ENCODE results near the gene TAS2R40.
"Not testable (repeated sequence)": the region's sequence is repeated elsewhere in the genome, so short reads cannot be mapped to it uniquely, and the experiment has no call there.

Gene TAS2R40

DNA sequence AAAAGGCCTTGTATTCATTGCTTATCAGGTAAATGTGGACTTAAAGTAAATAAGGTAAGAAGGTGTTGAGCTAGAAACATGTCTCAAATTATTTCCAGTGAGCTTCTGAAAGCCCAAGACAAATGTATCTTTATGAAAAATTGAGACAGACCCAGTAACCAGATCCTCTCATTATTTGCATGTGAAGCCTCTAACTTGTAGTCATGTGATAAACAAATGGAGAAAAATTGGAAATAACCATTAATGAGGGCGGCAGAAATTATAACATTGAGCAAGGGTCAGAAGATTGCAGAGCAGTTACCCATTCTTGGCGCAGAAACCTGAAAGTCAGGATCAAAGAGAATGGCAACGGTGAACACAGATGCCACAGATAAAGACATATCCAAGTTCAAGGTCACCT, at the start of gene TAS2R40:
Gene TAS2R40 (plus strand): TSS at position 301 of the 400 bp plus-strand sequence. CDS start 42 bp downstream, at position 343.
- no peak for DNase-seq (ENCODE audit: low spot score in 2 of 2)
- no peak within 1 kb of the TSS for H3K4me3 Mint-ChIP-seq
- no peak for ATAC-seq
- no peaks in the 10 kb centered on the region for H3K9me3 Mint-ChIP-seq
- H3K27ac Mint-ChIP-seq = no peak within 1 kb of the TSS
- no peaks in the 10 kb centered on the region for H3K36me3 Mint-ChIP-seq
- H3K4me1 Mint-ChIP-seq = no peaks in the 10 kb centered on the region

DNA sequence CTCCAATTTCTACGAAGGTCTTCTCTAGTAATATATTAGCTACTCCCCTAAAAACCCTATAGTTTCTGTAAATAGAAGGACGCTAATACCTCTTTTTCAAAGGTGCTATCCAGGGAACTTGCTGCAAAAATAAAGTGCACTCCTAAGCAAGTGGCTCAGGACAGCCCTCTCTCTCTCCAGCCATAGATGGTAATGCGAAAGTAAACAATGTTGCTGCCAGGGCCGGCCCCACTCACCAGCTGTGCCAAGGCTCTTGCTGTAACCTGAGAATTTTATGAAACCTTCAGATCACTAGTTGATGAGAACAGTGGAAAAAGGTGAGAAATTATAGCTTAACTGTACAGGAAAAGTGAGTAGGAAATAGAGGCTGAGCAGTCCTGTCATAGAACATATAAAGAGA, 49.5 kb upstream of the TAS2R40 start:
- H3K36me3 Mint-ChIP-seq = no peaks in the 10 kb centered on the region
- peaks cover 2% of the 10 kb centered on the region for H3K9me3 Mint-ChIP-seq
- H3K27ac Mint-ChIP-seq = no peak overlapping the region
- H3K4me3 Mint-ChIP-seq = no peak overlapping the region
- DNase-seq (ENCODE audit: low spot score in 2 of 2) (no peak), ATAC-seq (no peak)
- H3K4me1 Mint-ChIP-seq = no peaks in the 10 kb centered on the region

DNA sequence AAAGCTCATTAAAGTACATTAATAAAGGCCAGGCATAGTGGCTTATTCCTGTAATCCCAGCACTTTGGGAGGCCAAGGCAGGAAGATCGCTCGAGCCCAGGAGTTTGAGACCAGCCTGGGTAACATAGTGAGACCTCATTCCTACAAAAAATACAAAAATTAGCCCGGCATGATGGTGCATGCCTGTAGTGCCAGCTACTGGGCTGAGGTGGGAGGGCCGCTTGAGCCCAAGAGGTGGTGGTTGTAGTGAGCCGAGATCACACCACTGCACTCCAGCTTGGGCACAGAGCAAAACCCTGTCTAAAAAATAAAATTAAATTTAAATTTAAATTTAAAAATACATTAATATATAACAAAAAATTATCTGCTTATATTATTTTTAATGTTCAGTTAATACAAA, 45.7 kb upstream of the TAS2R40 start:
- DNase-seq (ENCODE audit: low spot score in 2 of 2) = no peak
- Mint-ChIP-seq H3K4me3 (no peak overlapping the region), H3K9me3 (peaks cover 12% of the 10 kb centered on the region), H3K27ac (no peak overlapping the region), H3K36me3 (no peaks in the 10 kb centered on the region), H3K4me1 (no peaks in the 10 kb centered on the region)
- no peak for ATAC-seq

DNA sequence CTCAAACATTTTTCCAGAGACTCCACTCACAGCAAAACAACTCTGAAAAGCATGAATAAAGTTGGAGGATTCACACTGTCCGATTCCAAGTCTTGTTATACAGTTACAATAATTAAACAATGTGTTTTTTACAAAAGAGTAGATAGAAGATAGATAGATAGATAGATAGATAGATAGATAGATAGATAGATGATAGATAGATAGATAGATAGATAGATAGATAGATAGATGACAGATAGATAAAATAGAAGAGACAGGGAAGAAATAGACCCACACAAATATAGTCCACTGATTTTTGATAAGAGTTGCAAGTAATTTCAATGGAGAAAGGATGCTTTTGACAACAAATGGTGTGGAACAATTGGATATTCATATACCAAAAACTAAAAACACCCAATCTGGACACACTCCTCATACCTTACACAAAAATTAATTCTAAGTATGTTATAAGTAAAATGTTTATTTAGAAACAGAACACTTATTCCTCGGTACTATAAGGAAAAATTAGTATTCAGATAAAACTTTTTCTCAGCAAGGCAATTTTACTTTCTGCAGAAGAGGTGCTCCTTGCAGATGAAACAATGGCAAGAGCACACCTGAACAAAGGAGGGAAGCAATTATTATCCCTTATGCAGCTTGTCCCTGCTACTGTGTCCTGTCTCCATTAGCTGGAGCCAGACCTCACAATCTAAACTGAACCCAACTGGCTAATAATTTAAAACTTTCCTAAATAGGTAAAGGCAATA, 44.3 kb upstream of the TAS2R40 start:
- Mint-ChIP-seq H3K9me3 (peaks cover 12% of the 10 kb centered on the region), H3K4me1 (no peaks in the 10 kb centered on the region), H3K36me3 (no peaks in the 10 kb centered on the region), H3K27ac (no peak overlapping the region), H3K4me3 (no peak overlapping the region)
- ATAC-seq (no peak), DNase-seq (ENCODE audit: low spot score in 2 of 2) (no peak)

DNA sequence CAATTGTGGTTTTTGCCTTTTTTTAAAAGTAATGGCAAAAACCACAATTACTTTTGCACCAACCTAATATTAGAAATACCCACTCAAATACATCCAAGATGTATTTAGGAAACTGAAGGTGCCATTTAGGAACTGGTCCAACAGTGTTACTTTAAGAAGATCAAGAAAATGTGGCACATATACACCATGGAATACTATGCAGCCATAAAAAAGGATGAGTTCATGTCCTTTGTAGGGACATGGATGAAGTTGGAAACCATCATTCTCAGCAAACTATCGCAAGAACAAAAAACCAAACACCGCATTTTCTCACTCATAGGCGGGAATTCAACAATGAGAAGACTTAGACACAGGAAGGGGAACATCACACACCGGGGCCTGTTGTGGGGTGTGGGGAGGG, 41.1 kb upstream of the TAS2R40 start:
- DNase-seq (ENCODE audit: low spot score in 2 of 2); H3K4me3 Mint-ChIP-seq; H3K4me1 Mint-ChIP-seq; ATAC-seq; H3K36me3 Mint-ChIP-seq; H3K27ac Mint-ChIP-seq: not testable (repeated sequence)
- peaks cover 12% of the 10 kb centered on the region for H3K9me3 Mint-ChIP-seq

DNA sequence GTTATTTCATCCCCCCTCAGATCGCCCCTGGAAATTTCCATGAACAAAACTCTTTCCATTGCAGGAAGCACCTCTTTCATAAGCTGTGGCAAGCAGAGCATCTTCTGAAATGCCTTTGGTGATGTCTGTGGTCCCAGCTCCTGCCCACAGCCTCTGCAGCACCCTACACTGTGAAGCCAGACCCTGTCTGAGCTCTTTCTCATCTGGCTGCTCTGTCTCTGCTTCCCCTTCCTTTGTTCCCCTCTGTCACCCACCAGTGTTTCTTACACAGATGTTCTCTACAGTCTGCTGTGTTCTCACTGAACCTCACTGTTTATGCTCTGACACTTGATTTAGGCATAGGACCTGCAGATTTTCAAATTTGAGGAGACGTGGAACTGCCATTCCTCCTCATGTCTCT, 40.5 kb upstream of the TAS2R40 start:
- H3K4me1 Mint-ChIP-seq = no peaks in the 10 kb centered on the region
- peaks cover 12% of the 10 kb centered on the region for H3K9me3 Mint-ChIP-seq
- no peaks in the 10 kb centered on the region for H3K36me3 Mint-ChIP-seq
- H3K27ac Mint-ChIP-seq = no peak overlapping the region
- H3K4me3 Mint-ChIP-seq = no peak overlapping the region
- DNase-seq (ENCODE audit: low spot score in 2 of 2) = no peak
- no peak for ATAC-seq

DNA sequence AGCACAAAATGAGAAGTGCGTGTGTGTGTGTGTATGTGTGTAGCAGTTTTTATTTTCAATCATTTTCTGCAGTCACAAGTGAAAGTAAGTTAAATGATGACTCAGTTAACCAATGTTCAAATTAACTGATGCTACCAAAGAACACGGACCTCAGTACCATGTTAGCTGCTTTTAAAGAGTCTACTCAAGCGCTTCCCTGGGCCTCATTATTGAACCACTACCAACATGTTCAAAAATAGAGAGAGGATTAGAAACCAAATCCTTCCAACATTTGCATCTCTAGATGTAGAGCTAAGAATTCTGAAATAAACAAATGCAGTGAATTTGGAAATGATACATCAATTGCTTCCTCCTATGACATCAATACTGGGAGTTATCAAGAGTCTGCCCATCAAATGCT, 38.8 kb upstream of the TAS2R40 start, which contains the start of gene TAS2R39:
Gene TAS2R39 (plus strand): TSS at position 396 of the 400 bp plus-strand sequence. CDS start 0 bp downstream, at position 396.
- H3K36me3 Mint-ChIP-seq = no peaks in the 10 kb centered on the region
- H3K9me3 Mint-ChIP-seq = peaks cover 5% of the 10 kb centered on the region
- no peak for DNase-seq (ENCODE audit: low spot score in 2 of 2)
- ATAC-seq = no peak
- no peak within 1 kb of the TSS for H3K4me3 Mint-ChIP-seq
- no peak within 1 kb of the TSS for H3K27ac Mint-ChIP-seq
- no peaks in the 10 kb centered on the region for H3K4me1 Mint-ChIP-seq

DNA sequence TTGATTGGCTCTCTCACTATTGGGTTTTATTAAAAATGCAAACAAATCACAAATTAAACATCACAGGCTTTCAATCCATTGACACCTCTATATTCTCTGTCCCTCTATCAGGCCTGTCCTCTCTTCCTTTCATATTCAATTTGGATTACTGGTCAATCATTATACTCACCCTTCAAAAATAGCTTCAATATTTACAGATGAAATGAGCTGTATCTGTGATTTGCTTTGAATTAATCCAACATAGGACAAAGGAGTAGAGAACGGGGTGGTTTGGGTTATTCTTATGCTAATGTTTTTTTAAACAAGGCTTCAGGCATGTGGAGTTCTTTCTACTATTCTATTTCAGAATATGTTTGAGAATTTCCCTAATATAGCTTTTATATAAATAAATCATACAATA, 36.3 kb upstream of the TAS2R40 start:
- no peak for ATAC-seq
- H3K9me3 Mint-ChIP-seq = no peaks in the 10 kb centered on the region
- no peaks in the 10 kb centered on the region for H3K36me3 Mint-ChIP-seq
- no peak for DNase-seq (ENCODE audit: low spot score in 2 of 2)
- H3K4me3 Mint-ChIP-seq = no peak overlapping the region
- no peaks in the 10 kb centered on the region for H3K4me1 Mint-ChIP-seq
- H3K27ac Mint-ChIP-seq = no peak overlapping the region

DNA sequence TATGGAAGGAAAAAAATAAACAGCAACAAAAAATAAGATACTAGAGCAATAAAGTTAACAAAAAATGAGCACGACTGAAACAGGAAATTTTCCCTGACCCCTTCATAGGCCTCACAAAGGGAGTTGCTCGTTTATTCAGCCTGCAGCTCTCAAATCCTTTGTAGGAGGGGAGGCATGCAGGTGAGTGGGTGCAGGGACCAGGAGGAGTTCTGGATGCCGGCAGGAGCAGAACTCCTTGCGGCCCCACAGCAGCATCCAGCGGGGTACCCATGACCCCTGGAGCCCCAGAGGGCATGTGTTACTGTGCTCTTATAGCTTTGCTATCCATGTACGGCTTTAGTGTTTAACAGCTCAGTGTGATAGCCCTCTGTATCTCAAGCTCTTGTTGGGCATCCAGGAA, 32.8 kb upstream of the TAS2R40 start:
- Mint-ChIP-seq H3K36me3 (no peaks in the 10 kb centered on the region), H3K9me3 (no peaks in the 10 kb centered on the region), H3K27ac (no peak overlapping the region), H3K4me1 (no peaks in the 10 kb centered on the region), H3K4me3 (no peak overlapping the region)
- no peak for DNase-seq (ENCODE audit: low spot score in 2 of 2)
- ATAC-seq = no peak

DNA sequence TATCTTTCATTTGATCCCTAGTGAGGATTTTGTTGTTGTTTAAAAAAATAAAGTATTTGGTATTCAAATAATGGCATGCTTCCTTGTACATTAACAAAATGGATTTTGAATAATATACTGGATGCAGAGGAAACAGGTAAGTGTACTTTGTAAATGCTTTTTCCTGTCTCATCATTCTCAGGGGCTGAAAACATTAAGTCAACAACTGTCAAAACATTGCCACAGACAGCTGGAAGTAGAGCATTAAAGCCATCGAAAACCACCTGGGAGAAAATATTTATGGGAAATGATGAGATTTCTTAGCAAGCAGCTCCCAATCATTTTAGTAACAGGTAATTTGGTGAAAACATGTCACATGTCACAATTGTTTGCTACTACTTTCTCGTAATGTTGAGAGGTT, 28.0 kb upstream of the TAS2R40 start:
- no peaks in the 10 kb centered on the region for H3K4me1 Mint-ChIP-seq
- no peaks in the 10 kb centered on the region for H3K36me3 Mint-ChIP-seq
- no peak for DNase-seq (ENCODE audit: low spot score in 2 of 2)
- H3K27ac Mint-ChIP-seq = no peak overlapping the region
- no peak for ATAC-seq
- no peaks in the 10 kb centered on the region for H3K9me3 Mint-ChIP-seq
- H3K4me3 Mint-ChIP-seq = no peak overlapping the region

DNA sequence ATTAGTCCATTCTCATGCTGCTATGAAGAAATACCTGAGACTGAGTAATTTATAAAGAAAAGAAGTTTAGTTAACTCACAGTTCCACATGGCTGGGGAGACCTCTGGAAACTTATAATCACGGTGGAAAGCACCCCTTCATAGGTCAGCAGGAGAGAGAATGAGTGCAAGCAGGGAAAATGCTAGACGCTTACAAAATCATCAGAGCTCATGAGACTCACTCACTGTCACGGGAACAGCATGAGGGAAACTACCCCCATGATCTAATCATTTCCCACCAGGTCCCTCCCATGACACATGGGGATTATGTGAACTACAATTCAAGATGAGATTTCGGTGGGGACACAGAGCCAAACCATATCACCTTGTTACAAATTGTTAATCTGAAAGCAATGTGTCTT, 22.8 kb upstream of the TAS2R40 start:
- H3K9me3 Mint-ChIP-seq = no peaks in the 10 kb centered on the region
- no peaks in the 10 kb centered on the region for H3K4me1 Mint-ChIP-seq
- H3K36me3 Mint-ChIP-seq = no peaks in the 10 kb centered on the region
- ATAC-seq (peak; percentile 54), DNase-seq (ENCODE audit: low spot score in 2 of 2) (no peak)
- H3K27ac Mint-ChIP-seq = no peak overlapping the region
- H3K4me3 Mint-ChIP-seq = no peak overlapping the region

DNA sequence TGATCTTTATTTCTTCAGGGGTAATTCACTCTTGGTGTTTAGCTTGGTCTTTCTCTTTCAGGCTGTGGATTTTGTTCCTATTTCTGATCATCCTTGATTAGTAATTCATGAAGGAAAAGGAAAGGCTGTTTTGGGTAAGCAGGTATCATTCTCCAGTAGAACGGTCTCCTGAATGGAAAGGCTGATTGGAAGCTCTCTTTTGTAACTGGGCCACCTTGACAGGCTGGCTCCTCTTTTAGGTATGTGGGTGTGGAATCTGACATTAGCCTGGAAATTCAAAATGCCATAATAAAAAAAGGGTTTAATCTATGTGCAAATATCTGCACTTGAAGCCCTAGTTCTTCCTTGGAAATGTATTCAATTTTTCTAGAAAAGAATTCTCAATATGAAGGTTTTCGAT, 19.7 kb upstream of the TAS2R40 start:
- no peak for ATAC-seq
- no peaks in the 10 kb centered on the region for H3K36me3 Mint-ChIP-seq
- H3K9me3 Mint-ChIP-seq = no peaks in the 10 kb centered on the region
- no peak overlapping the region for H3K4me3 Mint-ChIP-seq
- no peak overlapping the region for H3K27ac Mint-ChIP-seq
- DNase-seq (ENCODE audit: low spot score in 2 of 2) = no peak
- peaks cover 11% of the 10 kb centered on the region for H3K4me1 Mint-ChIP-seq

DNA sequence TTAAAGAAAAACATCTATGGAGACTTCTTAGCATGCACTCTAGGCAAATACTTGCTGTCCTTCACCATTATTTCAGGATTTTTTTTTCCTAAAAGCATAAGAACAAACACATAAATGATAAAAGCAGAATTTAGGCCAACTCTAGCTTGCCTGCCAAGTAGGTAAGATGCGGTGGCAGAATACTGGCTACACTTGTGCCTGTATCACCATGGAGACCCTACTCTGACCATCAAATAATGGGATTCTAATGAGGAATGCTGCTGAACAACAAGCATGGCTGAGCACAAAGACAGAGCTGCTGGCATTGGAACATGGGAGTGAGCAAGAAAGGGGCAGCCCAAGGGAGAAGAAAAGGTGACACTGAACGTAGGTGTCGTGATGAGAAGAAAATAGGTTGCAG, 18.5 kb upstream of the TAS2R40 start:
- peaks cover 11% of the 10 kb centered on the region for H3K4me1 Mint-ChIP-seq
- ATAC-seq = no peak
- no peaks in the 10 kb centered on the region for H3K36me3 Mint-ChIP-seq
- H3K27ac Mint-ChIP-seq = no peak overlapping the region
- no peaks in the 10 kb centered on the region for H3K9me3 Mint-ChIP-seq
- no peak overlapping the region for H3K4me3 Mint-ChIP-seq
- DNase-seq (ENCODE audit: low spot score in 2 of 2) = no peak

DNA sequence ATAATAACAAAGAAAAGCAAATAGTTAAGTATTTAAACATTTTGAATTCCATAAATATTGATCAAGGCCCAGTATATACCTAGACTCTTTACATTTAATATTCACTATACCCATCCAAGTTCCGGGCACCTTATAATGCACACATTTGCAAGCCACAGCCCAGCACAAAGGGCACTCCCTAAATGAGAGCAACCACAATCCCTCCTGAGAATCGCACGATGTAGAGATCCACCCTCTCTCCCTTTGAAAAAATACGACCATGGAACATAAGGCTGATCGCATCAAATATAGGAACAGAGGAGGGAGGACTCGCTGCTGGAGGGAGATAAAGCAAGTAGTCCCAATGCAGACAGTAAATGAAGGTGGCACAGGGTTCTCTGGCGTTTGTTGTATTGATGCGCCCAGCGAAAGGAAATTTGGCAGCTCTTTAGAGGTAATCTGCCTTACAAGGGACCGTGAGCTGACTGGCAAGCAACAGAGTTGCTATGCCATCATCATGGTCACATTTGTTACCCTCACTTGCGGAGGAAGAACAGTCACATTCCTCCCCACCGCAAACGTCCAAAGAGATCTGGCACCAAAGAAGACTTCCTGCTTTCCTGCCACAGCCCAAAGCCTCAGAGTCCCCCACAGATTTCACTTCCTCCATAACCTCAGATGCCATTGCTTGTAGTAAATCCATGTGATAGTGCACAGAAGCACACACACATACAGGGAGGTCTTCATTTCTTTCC, 16.1 kb upstream of the TAS2R40 start:
- no peak overlapping the region for H3K27ac Mint-ChIP-seq
- ATAC-seq (peak; percentile 72), DNase-seq (ENCODE audit: low spot score in 2 of 2) (no peak)
- no peaks in the 10 kb centered on the region for H3K9me3 Mint-ChIP-seq
- peaks cover 11% of the 10 kb centered on the region for H3K4me1 Mint-ChIP-seq
- H3K4me3 Mint-ChIP-seq = no peak overlapping the region
- no peaks in the 10 kb centered on the region for H3K36me3 Mint-ChIP-seq

DNA sequence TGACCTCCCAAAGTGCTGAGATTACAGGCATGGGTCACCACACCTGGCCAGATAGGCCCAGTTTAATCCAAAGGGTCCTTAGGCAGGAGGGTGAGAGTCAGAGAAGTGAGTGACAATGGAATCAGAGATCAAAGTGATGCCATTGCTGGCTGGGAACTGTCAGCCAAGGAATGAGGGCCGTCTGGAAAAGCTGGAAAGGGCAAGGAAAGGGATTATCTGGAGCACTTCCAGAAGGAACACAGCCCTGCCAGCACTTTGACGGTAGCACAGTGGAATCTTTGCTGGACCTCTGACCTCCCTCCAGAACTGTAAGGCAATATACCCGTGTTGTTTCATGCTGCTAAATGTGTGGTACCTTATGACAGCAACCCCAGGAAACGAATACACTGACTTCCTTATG, 11.3 kb upstream of the TAS2R40 start:
- DNase-seq (ENCODE audit: low spot score in 2 of 2) (no peak), ATAC-seq (no peak)
- H3K4me1 Mint-ChIP-seq = peaks cover 9% of the 10 kb centered on the region
- no peak overlapping the region for H3K27ac Mint-ChIP-seq
- no peaks in the 10 kb centered on the region for H3K36me3 Mint-ChIP-seq
- no peaks in the 10 kb centered on the region for H3K9me3 Mint-ChIP-seq
- no peak overlapping the region for H3K4me3 Mint-ChIP-seq

DNA sequence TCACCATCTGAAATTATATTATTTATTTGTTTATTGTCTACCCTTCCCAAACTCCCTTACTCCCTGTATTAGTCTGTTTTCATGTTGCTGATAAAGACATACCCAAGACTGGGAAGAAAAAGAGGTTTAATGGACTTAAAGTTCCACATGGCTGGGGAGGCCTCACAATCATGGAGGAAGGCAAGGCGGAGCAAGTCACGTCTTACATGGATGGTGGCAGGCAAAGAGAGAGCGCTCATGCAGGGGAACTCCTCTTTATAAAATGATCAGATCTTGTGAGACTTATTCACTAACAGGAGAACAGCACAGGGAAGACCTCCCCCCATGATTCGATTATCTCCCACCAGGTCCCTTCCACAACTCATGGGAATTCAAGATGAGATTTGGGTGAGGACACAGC, 8.4 kb upstream of the TAS2R40 start:
- H3K27ac Mint-ChIP-seq; DNase-seq (ENCODE audit: low spot score in 2 of 2); ATAC-seq; H3K9me3 Mint-ChIP-seq; H3K4me1 Mint-ChIP-seq; H3K36me3 Mint-ChIP-seq; H3K4me3 Mint-ChIP-seq: not testable (repeated sequence)
